Mesenchymal stem cell (in vitro differentiated cells and primary cell): ENCODE measurements around the gene PIAS4.

Source experiments
- DNase-seq: peaks from one replicate; pipeline ENCODE4 v3.0.0-alpha.2; 2013
- H2AFZ ChIP-seq: one replicate; pipeline ENCODE4 v1.6.1; 2013; ENCODE audit warnings: low read depth, mild to moderate bottlenecking, control low read depth, inconsistent platforms, low read length, moderate library complexity
- H2AK5ac ChIP-seq: 2 replicates; pipeline ENCODE4 v1.6.1; 2013; ENCODE audit warnings: low read length, moderate library complexity, mild to moderate bottlenecking, inconsistent platforms; ENCODE audit not compliant: severe bottlenecking
- H2BK120ac ChIP-seq: one replicate; pipeline ENCODE4 v1.6.1; 2013; ENCODE audit warnings: low read depth, mild to moderate bottlenecking, inconsistent platforms, low read length, moderate library complexity
- H2BK12ac ChIP-seq, 2 experiments: one replicate each; pipeline ENCODE4 v1.6.1; 2013; ENCODE audit warnings: inconsistent platforms in 2 of 2, low read length in 2 of 2, mild to moderate bottlenecking in 2 of 2, moderate library complexity in 2 of 2, control low read depth in 1 of 2
- H2BK15ac ChIP-seq: one replicate; pipeline ENCODE4 v1.6.1; 2013; ENCODE audit warnings: mild to moderate bottlenecking, low read depth, inconsistent platforms; ENCODE audit not compliant: poor library complexity, severe bottlenecking
- H2BK5ac ChIP-seq: 2 replicates; pipeline ENCODE4 v1.6.1; 2013; ENCODE audit warnings: low read depth, mild to moderate bottlenecking, low read length, control low read depth, inconsistent platforms; ENCODE audit not compliant: poor library complexity, severe bottlenecking
- H3K14ac ChIP-seq, 2 experiments: one replicate each; pipeline ENCODE4 v1.6.1; 2013; ENCODE audit warnings: inconsistent platforms in 2 of 2, low read length in 2 of 2, control low read depth in 1 of 2, mild to moderate bottlenecking in 1 of 2, moderate library complexity in 1 of 2
- H3K18ac ChIP-seq, 2 experiments: one replicate each; pipeline ENCODE4 v1.6.1; 2013; ENCODE audit warnings: inconsistent platforms in 2 of 2, low read length in 2 of 2, control low read depth in 1 of 2, low read depth in 1 of 2, mild to moderate bottlenecking in 1 of 2
- H3K23ac ChIP-seq, 2 experiments: one replicate each; pipeline ENCODE4 v1.6.1; 2013; ENCODE audit warnings: inconsistent platforms in 2 of 2, low read length in 2 of 2, mild to moderate bottlenecking in 2 of 2, moderate library complexity in 2 of 2, control low read depth in 1 of 2
- H3K27ac ChIP-seq: 2 replicates; pipeline ENCODE4 v1.5.1; 2013; ENCODE audit warnings: mild to moderate bottlenecking, moderate library complexity, low read length, control low read depth, inconsistent platforms; ENCODE audit not compliant: poor library complexity, severe bottlenecking
- H3K27me3 ChIP-seq, 2 experiments: 2 replicates each; pipeline versions ENCODE4 v1.6.1 to v1.7.0; 2013; ENCODE audit warnings: low read length in 2 of 2, mild to moderate bottlenecking in 2 of 2, moderate library complexity in 2 of 2, control low read depth in 1 of 2, inconsistent platforms in 1 of 2; ENCODE audit not compliant: control insufficient read depth in 1 of 2, insufficient read depth in 1 of 2
- H3K36me3 ChIP-seq, 2 experiments: 2 replicates each; pipeline versions ENCODE4 v1.6.1 to v1.7.0; 2013; ENCODE audit warnings: low read length in 2 of 2, control low read depth in 1 of 2, inconsistent platforms in 1 of 2, low read depth in 1 of 2, mild to moderate bottlenecking in 1 of 2; ENCODE audit not compliant: insufficient read depth in 2 of 2, control insufficient read depth in 1 of 2
- H3K4ac ChIP-seq, 2 experiments: one replicate each; pipeline ENCODE4 v1.6.1; 2013; ENCODE audit warnings: inconsistent platforms in 2 of 2, low read length in 2 of 2, mild to moderate bottlenecking in 2 of 2, moderate library complexity in 2 of 2, control low read depth in 1 of 2, low read depth in 1 of 2
- H3K4me1 ChIP-seq: 2 replicates; pipeline ENCODE4 v1.6.1; 2013; ENCODE audit warnings: low read depth, low read length, control low read depth; ENCODE audit not compliant: control insufficient read depth, insufficient read depth
- H3K4me2 ChIP-seq: 2 replicates; pipeline ENCODE4 v1.6.1; 2013; ENCODE audit warnings: low read length, mild to moderate bottlenecking, inconsistent platforms; ENCODE audit not compliant: poor library complexity, severe bottlenecking
- H3K4me3 ChIP-seq, 2 experiments: 2 replicates each; pipeline versions ENCODE4 v1.5.1 to v1.7.0; 2013; ENCODE audit warnings: low read length in 2 of 2, mild to moderate bottlenecking in 2 of 2, control low read depth in 1 of 2, low read depth in 1 of 2; ENCODE audit not compliant: insufficient read depth in 1 of 2
- H3K79me1 ChIP-seq: replicated peaks from 2 replicates; pipeline ENCODE4 v1.6.1; 2013; ENCODE audit warnings: mild to moderate bottlenecking, control low read depth, low read length, inconsistent platforms; ENCODE audit not compliant: poor library complexity, severe bottlenecking
- H3K9ac ChIP-seq: 2 replicates; pipeline ENCODE4 v1.7.0; 2013; ENCODE audit warnings: mild to moderate bottlenecking, low read length, moderate library complexity
- H3K9me3 ChIP-seq: 2 replicates; pipeline ENCODE4 v1.7.0; 2013; ENCODE audit warnings: mild to moderate bottlenecking, low read length; ENCODE audit not compliant: control insufficient read depth
- H4K8ac ChIP-seq: one replicate; pipeline ENCODE4 v1.6.1; 2013; ENCODE audit warnings: inconsistent platforms, mild to moderate bottlenecking, low read length, moderate library complexity
- H4K91ac ChIP-seq: one replicate; pipeline ENCODE4 v1.6.1; 2013; ENCODE audit warnings: mild to moderate bottlenecking, low read length, inconsistent platforms
- WGBS: methylation state at CpG from one replicate; pipeline ENCODE4 v1.1.7; 2013; ENCODE audit warnings: mixed read lengths; 5-methylcytosine and 5-hydroxymethylcytosine counted together

Gene PIAS4

DNA sequence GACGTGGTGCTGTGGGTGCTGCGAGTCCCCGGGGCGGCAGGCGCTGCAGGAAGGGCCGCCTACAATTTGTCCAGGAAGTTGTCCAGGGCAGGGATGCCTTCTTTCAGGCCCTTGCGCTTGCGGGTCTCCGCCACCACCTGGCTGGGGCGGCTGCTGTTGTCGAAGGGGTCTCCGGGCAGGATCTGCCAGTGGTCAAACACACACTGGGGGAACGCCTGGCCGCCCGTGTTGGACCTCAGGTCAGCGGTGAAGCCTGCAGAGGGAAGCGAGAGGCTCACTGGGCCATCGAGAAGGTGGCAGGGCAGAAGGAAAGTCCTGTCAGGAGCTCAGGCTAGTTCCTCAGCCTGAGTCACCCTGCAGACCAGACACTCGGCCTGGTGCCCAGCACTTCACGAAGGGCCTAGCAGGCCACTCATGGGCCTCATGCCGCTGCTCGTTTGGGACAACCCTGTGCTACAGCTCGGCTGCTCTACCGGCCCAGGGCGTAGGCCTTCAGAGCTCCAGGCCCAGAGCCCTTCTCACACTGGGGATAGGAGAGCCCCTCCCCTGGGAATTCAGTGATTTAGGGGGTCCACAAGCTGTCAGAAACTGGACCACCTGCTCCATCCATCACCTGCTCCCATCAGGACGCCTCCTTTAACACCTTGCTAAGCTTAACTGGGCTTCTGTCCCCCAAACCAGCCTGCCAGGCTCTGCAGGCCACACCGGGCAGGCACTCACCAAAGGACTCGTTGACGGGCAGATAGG, 30.9 kb upstream of the PIAS4 start:
- no peak overlapping the region for H3K27ac ChIP-seq
- no peak overlapping the region for H2AK5ac ChIP-seq
- H2BK15ac ChIP-seq: no peak overlapping the region
- H3K27me3 ChIP-seq: no peaks in the 10 kb centered on the region
- H2BK5ac ChIP-seq: no peak overlapping the region
- H3K4ac ChIP-seq: no peak overlapping the region
- peaks cover 70 to 76% of the 10 kb centered on the region in 2 experiments for H3K36me3 ChIP-seq
- H3K23ac ChIP-seq: peak overlapping the region in 1 of 2 experiments; percentile 34
- no peak overlapping the region for H2BK12ac ChIP-seq
- H3K9ac ChIP-seq: no peak overlapping the region
- no peak overlapping the region for H2BK120ac ChIP-seq
- H2AFZ ChIP-seq: no peak overlapping the region
- H3K14ac ChIP-seq: no peak overlapping the region
- no peak overlapping the region for H3K18ac ChIP-seq
- H4K91ac ChIP-seq: no peak overlapping the region
- no peak for DNase-seq
- no peaks in the 10 kb centered on the region for H3K9me3 ChIP-seq
- H4K8ac ChIP-seq: no peak overlapping the region
- no peaks in the 10 kb centered on the region for H3K79me1 ChIP-seq
- WGBS: 96% methylated on average over 29 of the region's 29 CpGs
- no peak overlapping the region for H3K4me3 ChIP-seq
- H3K4me1 ChIP-seq: peaks cover 20% of the 10 kb centered on the region
- no peak overlapping the region for H3K4me2 ChIP-seq

GRCh38 chr19:3977242-3978143, 30.0 kb upstream of the PIAS4 start:
- H4K8ac ChIP-seq: peak overlapping the region; percentile 5
- no peaks in the 10 kb centered on the region for H3K9me3 ChIP-seq

GRCh38 chr19:3978145-3978544, 29.4 kb upstream of the PIAS4 start:
- H3K4me2 ChIP-seq: peak overlapping the region; percentile 13
- no peak overlapping the region for H3K18ac ChIP-seq
- 95% methylated on average over 19 of the region's 19 CpGs for WGBS
- H2AK5ac ChIP-seq: no peak overlapping the region
- H3K4ac ChIP-seq: no peak overlapping the region
- H3K27ac ChIP-seq: no peak overlapping the region
- H3K9ac ChIP-seq: no peak overlapping the region
- no peaks in the 10 kb centered on the region for H3K79me1 ChIP-seq
- no peak overlapping the region for H2BK12ac ChIP-seq
- H3K36me3 ChIP-seq: peaks cover 79 to 83% of the 10 kb centered on the region in 2 experiments
- no peak overlapping the region for H2AFZ ChIP-seq
- H2BK120ac ChIP-seq: no peak overlapping the region
- peaks cover 32% of the 10 kb centered on the region for H3K4me1 ChIP-seq
- H2BK15ac ChIP-seq: no peak overlapping the region
- no peaks in the 10 kb centered on the region for H3K9me3 ChIP-seq
- no peak overlapping the region for H3K4me3 ChIP-seq
- DNase-seq: no peak
- H4K91ac ChIP-seq: no peak overlapping the region
- H2BK5ac ChIP-seq: no peak overlapping the region
- H3K23ac ChIP-seq: no peak overlapping the region
- no peak overlapping the region for H4K8ac ChIP-seq
- no peaks in the 10 kb centered on the region for H3K27me3 ChIP-seq
- H3K14ac ChIP-seq: no peak overlapping the region

More at GRCh38 chr19:3977242-3978143, 30.0 kb upstream of the PIAS4 start:
- Histone ChIP-seq H2BK5ac (no peak overlapping the region), H2BK15ac (no peak overlapping the region), H3K27ac (no peak overlapping the region), H3K18ac (no peak overlapping the region), H2AFZ (no peak overlapping the region), H3K4me1 (peaks cover 26% of the 10 kb centered on the region), H2AK5ac (no peak overlapping the region), H3K36me3 (peaks cover 76 to 81% of the 10 kb centered on the region in 2 experiments), H3K9ac (no peak overlapping the region), H3K4ac (no peak overlapping the region), H3K27me3 (no peaks in the 10 kb centered on the region), H4K91ac (no peak overlapping the region), H3K79me1 (no peaks in the 10 kb centered on the region), H3K4me2 (no peak overlapping the region), H3K14ac (no peak overlapping the region), H3K4me3 (no peak overlapping the region), H3K23ac (no peak overlapping the region), H2BK120ac (no peak overlapping the region), H2BK12ac (no peak overlapping the region)
- 96% methylated on average over 59 of the region's 59 CpGs for WGBS
- DNase-seq: no peak

DNA sequence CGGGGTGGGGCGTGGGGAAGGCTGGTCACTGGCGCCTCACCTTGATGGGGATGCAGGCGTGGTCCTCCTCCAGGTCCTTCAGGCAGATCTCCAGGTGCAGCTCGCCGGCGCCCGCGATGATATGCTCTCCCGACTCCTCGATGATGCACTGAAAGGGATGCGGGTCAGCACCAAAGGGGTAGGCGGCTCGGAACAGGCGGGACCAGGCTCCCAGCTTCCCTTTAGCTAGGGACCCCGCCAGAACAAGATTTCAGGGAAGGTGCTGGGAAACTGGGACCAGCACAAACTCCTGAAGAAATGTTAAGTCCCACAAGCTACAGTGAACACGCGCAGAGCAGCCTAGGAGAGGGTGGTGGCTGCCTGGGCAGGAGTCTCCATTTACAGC, 28.3 kb upstream of the PIAS4 start:
- Histone ChIP-seq H3K18ac (no peak overlapping the region), H3K79me1 (no peaks in the 10 kb centered on the region), H3K14ac (no peak overlapping the region), H3K23ac (no peak overlapping the region), H3K9me3 (no peaks in the 10 kb centered on the region), H4K8ac (no peak overlapping the region), H3K36me3 (peaks cover 89 to 95% of the 10 kb centered on the region in 2 experiments), H3K27me3 (no peaks in the 10 kb centered on the region), H3K9ac (no peak overlapping the region), H3K4me1 (peaks cover 37% of the 10 kb centered on the region), H3K27ac (no peak overlapping the region), H3K4me3 (no peak overlapping the region), H3K4ac (no peak overlapping the region), H2AFZ (no peak overlapping the region), H2BK120ac (no peak overlapping the region), H2BK5ac (no peak overlapping the region), H4K91ac (no peak overlapping the region), H2BK15ac (no peak overlapping the region), H3K4me2 (no peak overlapping the region), H2AK5ac (no peak overlapping the region), H2BK12ac (no peak overlapping the region)
- WGBS: 97% methylated on average over 18 of the region's 18 CpGs
- no peak for DNase-seq
